Endothelial cell of umbilical vein (primary cell): ENCODE data around the gene AOC1. TPM values are rescaled to one million over a fixed set of nuclear protein-coding genes. Genes with fewer than 3 reads are reported as not detected.

ENCODE experiments used
- BruUV-seq: library from RNA; stranded (reverse); fragments of 400-500 nt; replicated peaks from 2 replicates; lab custom pipeline; 2021; lab: Mats Ljungman, UMichigan
- CTCF ChIA-PET: fragments of 300-600, 350-600 bp; sonication (Branson Sonifier 250); formaldehyde crosslinking; loops from one replicate; lab custom pipeline; 2021; ENCODE audit warnings: antibody characterized with exemption, inconsistent platforms; lab: Charles Lee
- POLR2A ChIA-PET: fragments of 300-600, 350-600 bp; sonication (Branson Sonifier 250); formaldehyde crosslinking; loops from one replicate; lab custom pipeline; 2021; ENCODE audit warnings: antibody characterized with exemption, inconsistent platforms; lab: Charles Lee
- DNase-seq: peaks from one replicate; pipeline ENCODE4 v3.0.0-alpha.2; 2011; ENCODE audit warnings: low read depth, low spot score
- FAIRE-seq: peaks from 2 replicates; lab custom pipeline; 2011; peaks lifted over from hg19 to GRCh38; lab: Jason Lieb, UNC
- H2AFZ ChIP-seq: 2 replicates; pipeline ENCODE4 v1.6.0; 2012; ENCODE audit warnings: low read depth, low read length, control low read depth, inconsistent platforms
- H3K27ac ChIP-seq: 2 replicates; pipeline ENCODE4 v1.5.1; 2011; ENCODE audit warnings: low read depth, mild to moderate bottlenecking, control low read depth, low read length, moderate library complexity; ENCODE audit not compliant: insufficient read depth
- H3K27me3 ChIP-seq, 2 experiments: 2 replicates each; pipeline versions ENCODE4 v1.6.0 to v1.6.1; 2011; ENCODE audit warnings: low read length in 2 of 2, mixed read lengths in 1 of 2; ENCODE audit not compliant: control insufficient read depth in 2 of 2, insufficient read depth in 2 of 2
- H3K36me3 ChIP-seq, 2 experiments: 2 replicates in 1 of 2; 3 replicates in 1 of 2; pipeline ENCODE4 v1.5.1; 2011; ENCODE audit warnings: low read length in 2 of 2, mild to moderate bottlenecking in 1 of 2, moderate library complexity in 1 of 2; ENCODE audit not compliant: control insufficient read depth in 2 of 2, insufficient read depth in 2 of 2; ENCODE audit errors: extremely low read depth in 1 of 2
- H3K4me1 ChIP-seq: 3 replicates; pipeline ENCODE4 v1.5.1; 2011; ENCODE audit warnings: mild to moderate bottlenecking, low read length; ENCODE audit not compliant: control insufficient read depth, insufficient read depth; ENCODE audit errors: extremely low read depth
- H3K4me2 ChIP-seq: 2 replicates; pipeline ENCODE4 v1.6.1; 2011; ENCODE audit warnings: low read length, control low read depth, mixed read lengths; ENCODE audit not compliant: insufficient read depth
- H3K4me3 ChIP-seq, 3 experiments: fragments of 200-600 bp in 1 of 3; sonication (generic), shearing (Covaris generic) in 1 of 3; replicated peaks in 1 of 3; 2 replicates each; pipeline ENCODE4 v1.5.1; 2011 to 2016; ENCODE audit warnings: control low read depth in 3 of 3, low read length in 3 of 3, mild to moderate bottlenecking in 2 of 3, inconsistent platforms in 1 of 3, low read depth in 1 of 3, moderate library complexity in 1 of 3; ENCODE audit not compliant: insufficient read depth in 1 of 3
- H3K79me2 ChIP-seq: 2 replicates; pipeline ENCODE4 v1.6.0; 2012; ENCODE audit warnings: low read length, inconsistent platforms; ENCODE audit not compliant: control insufficient read depth, insufficient read depth
- H3K9ac ChIP-seq: replicated peaks from 2 replicates; pipeline ENCODE3; 2011; ENCODE audit warnings: low read length, control low read depth; ENCODE audit not compliant: insufficient read depth; ENCODE audit errors: extremely low read depth
- H3K9me1 ChIP-seq: replicated peaks from 3 replicates; pipeline ENCODE4 v1.6.0; 2011; ENCODE audit warnings: mild to moderate bottlenecking, low read length; ENCODE audit not compliant: control insufficient read depth, insufficient read depth; ENCODE audit errors: extremely low read depth
- H3K9me3 ChIP-seq: replicated peaks from 2 replicates; pipeline ENCODE4 v1.5.1; 2012; ENCODE audit warnings: low read length, inconsistent platforms; ENCODE audit not compliant: control insufficient read depth, insufficient read depth
- H4K20me1 ChIP-seq: replicated peaks from 2 replicates; pipeline ENCODE3; 2011; ENCODE audit warnings: mild to moderate bottlenecking, low read length; ENCODE audit not compliant: control insufficient read depth, insufficient read depth; ENCODE audit errors: extremely low read depth
- CTCF ChIP-seq, 2 donors: IDR thresholded peaks; 1 replicate in 1 of 2; 2 replicates in 1 of 2; pipeline ENCODE4 v1.5.1; 2011; ENCODE audit warnings: low read length in 2 of 2, mild to moderate bottlenecking in 2 of 2, moderate library complexity in 2 of 2, control low read depth in 1 of 2, inconsistent platforms in 1 of 2, low read depth in 1 of 2; ENCODE audit not compliant: insufficient read depth in 1 of 2; ENCODE audit errors: extremely low read depth in 1 of 2
- EZH2 ChIP-seq: IDR thresholded peaks from 2 replicates; pipeline ENCODE4 v1.6.1; 2012; ENCODE audit warnings: borderline replicate concordance, low read depth, mild to moderate bottlenecking, moderate library complexity, low read length, inconsistent platforms; ENCODE audit not compliant: severe bottlenecking
- FOS ChIP-seq: IDR thresholded peaks from 2 replicates; pipeline ENCODE4 v1.6.1; 2011; ENCODE audit warnings: mild to moderate bottlenecking, low read length, moderate library complexity, borderline replicate concordance; ENCODE audit not compliant: insufficient read depth
- GATA2 ChIP-seq: IDR thresholded peaks from 2 replicates; pipeline ENCODE4 v1.7.0; 2011; ENCODE audit warnings: low read depth, mild to moderate bottlenecking, moderate library complexity, mixed read lengths, low read length; ENCODE audit not compliant: insufficient read length, insufficient read depth
- JUN ChIP-seq: IDR thresholded peaks from 2 replicates; pipeline ENCODE4 v1.6.1; 2011; ENCODE audit warnings: borderline replicate concordance, low read depth; ENCODE audit not compliant: insufficient read length, insufficient read depth
- MAX ChIP-seq: IDR thresholded peaks from 2 replicates; pipeline ENCODE4 v1.6.1; 2011; ENCODE audit not compliant: insufficient read depth, insufficient read length
- MYC ChIP-seq: IDR thresholded peaks from one replicate; pipeline ENCODE4 v1.6.1; 2011; ENCODE audit warnings: mild to moderate bottlenecking, low read depth, low read length
- POLR2A ChIP-seq: IDR thresholded peaks from 2 replicates; pipeline ENCODE4 v1.6.1; 2012; ENCODE audit warnings: low read depth, mild to moderate bottlenecking, control low read depth, low read length
- POLR2AphosphoS5 ChIP-seq: IDR thresholded peaks from 2 replicates; pipeline ENCODE4 v1.6.1; 2012; ENCODE audit warnings: low read depth, mild to moderate bottlenecking, control low read depth, low read length, moderate library complexity; ENCODE audit not compliant: insufficient read depth
- dilution Hi-C: fragments of 300-500 bp; cut with MboI; formaldehyde crosslinking; loops from one replicate; pipeline ENCODE4 v1.15.0; 2019; ENCODE audit warnings: low sequenced_read_pairs; ENCODE audit not compliant: extremely low pct_ligation_motif_present
- intact Hi-C: fragments of 100-400 bp; cut with micrococcal nuclease; formaldehyde crosslinking; loops from one replicate; pipeline ENCODE4 v1.10.0; 2022
- polyA plus RNA-seq, 4 experiments: library from polyadenylated mRNA; depleted of rRNA in 3 of 4; stranded (reverse) in 3 of 4; unstranded in 1 of 4; fragments of >200 nt; gene quantifications; 2 replicates each; pipeline versions ENCODE4 v1.2.1 to v1.2.3, GENCODE V29; 2011 to 2012; ENCODE audit warnings: missing spikeins in 1 of 4
- total RNA-seq: library from RNA; stranded (reverse); gene quantifications from 2 replicates; pipeline ENCODE4 v1.2.3, GENCODE V29; 2021

AOC1 gene
- total and polyA plus RNA-seq, 2 donors (not counting 3 experiments of a cell fraction or from before 2014, with no cell fraction given) = not detected

- CTCF ChIA-PET = interaction anchor here (0.8 to 3.5 kb wide), 2 partner anchors 13 to 20 kb away, joined by 3 to 20 read pairs; no protein-coding TSS in a partner anchor
- no peaks in the 10 kb centered on the region for H3K36me3 ChIP-seq
- H3K4me1 ChIP-seq = no peaks in the 10 kb centered on the region
- DNase-seq (no peak), FAIRE-seq (no peak)
- no peaks in the 10 kb centered on the region for H3K9me1 ChIP-seq
- H2AFZ ChIP-seq = no peak overlapping the region
- no peaks in the 10 kb centered on the region for H3K9me3 ChIP-seq
- no peak overlapping the region for H3K4me3 ChIP-seq
- dilution Hi-C loops = no loop called here
- H4K20me1 ChIP-seq = no peaks in the 10 kb centered on the region
- H3K4me2 ChIP-seq = no peak overlapping the region
- H3K9ac ChIP-seq = no peak overlapping the region
- intact Hi-C loops = no loop called here
- POLR2A ChIA-PET = no interaction called here
- TF ChIP-seq MAX (no peak), JUN (no peak), EZH2 (no peak), GATA2 (no peak), CTCF (IDR thresholded peaks at IDR 0.05; ENCODE audit: extremely low read depth in 1 of 2, insufficient read depth in 1 of 2, low read depth in 1 of 2, low read length in 2 of 2) (no peak), POLR2A (no peak), FOS (no peak), POLR2AphosphoS5 (no peak), MYC (no peak)
- H3K79me2 ChIP-seq = no peaks in the 10 kb centered on the region
- H3K27ac ChIP-seq = no peak overlapping the region
- H3K27me3 ChIP-seq = peaks cover 2 to 10% of the 10 kb centered on the region in 2 experiments
- no TSS peak for BruUV-seq
These were observed 58.7 kb downstream of the AOC1 start for GRCh38 chr7:150910996-150911422.

Other genes with a start within 250 kb of the AOC1 start
- 85.0 and 87.8 TPM in 2 replicates for gene GIMAP6, start 220.1 kb upstream of the AOC1 start, total RNA-seq
- 58.7 and 65.6 TPM in 2 replicates for gene GIMAP6, start 220.1 kb upstream of the AOC1 start, polyA plus RNA-seq
- 26.2 and 27.9 TPM in 2 replicates for gene GIMAP2, start 166.8 kb upstream of the AOC1 start, total RNA-seq
- 18.0 and 21.3 TPM in 2 replicates for gene GIMAP2, start 166.8 kb upstream of the AOC1 start, polyA plus RNA-seq
- 11.8 and 11.9 TPM in 2 replicates for gene GIMAP1, start 135.9 kb upstream of the AOC1 start, total RNA-seq
- gene GIMAP1, start 135.9 kb upstream of the AOC1 start, polyA plus RNA-seq = 8.1 and 10.0 TPM in 2 replicates
- gene GIMAP5, start 115.1 kb upstream of the AOC1 start, total RNA-seq = 0.44 and 0.85 TPM in 2 replicates
- gene GIMAP5, start 115.1 kb upstream of the AOC1 start, polyA plus RNA-seq = 14.9 and 18.9 TPM in 2 replicates
- gene TMEM176B, start 52.2 kb upstream of the AOC1 start, total RNA-seq = not detected in 2 replicates
- 0.13 and 0.23 TPM in 2 replicates for gene TMEM176B, start 52.2 kb upstream of the AOC1 start, polyA plus RNA-seq
- not detected in 2 replicates for gene TMEM176A, start 51.7 kb upstream of the AOC1 start, total RNA-seq
- gene TMEM176A, start 51.7 kb upstream of the AOC1 start, polyA plus RNA-seq = not detected in 2 replicates
- gene KCNH2, start 125.8 kb downstream of the AOC1 start, total RNA-seq = 0.09 TPM in 1 of 2 replicates, not detected in the other
- 0.03 and 0.10 TPM in 2 replicates for gene KCNH2, start 125.8 kb downstream of the AOC1 start, polyA plus RNA-seq
- 51.4 and 82.8 TPM in 2 replicates for gene NOS3, start 138.5 kb downstream of the AOC1 start, total RNA-seq
- 95.1 and 120 TPM in 2 replicates for gene NOS3, start 138.5 kb downstream of the AOC1 start, polyA plus RNA-seq
- gene ATG9B, start 172.0 kb downstream of the AOC1 start, total RNA-seq = not detected in 2 replicates
- 0.02 and 0.04 TPM in 2 replicates for gene ATG9B, start 172.0 kb downstream of the AOC1 start, polyA plus RNA-seq
- 46.3 and 48.5 TPM in 2 replicates for gene ABCB8, start 175.9 kb downstream of the AOC1 start, total RNA-seq
- 38.0 and 43.2 TPM in 2 replicates for gene ABCB8, start 175.9 kb downstream of the AOC1 start, polyA plus RNA-seq
- 0.69 and 1.4 TPM in 2 replicates for gene ASIC3, start 196.0 kb downstream of the AOC1 start, total RNA-seq
- gene ASIC3, start 196.0 kb downstream of the AOC1 start, polyA plus RNA-seq = 0.70 and 1.1 TPM in 2 replicates
- 16.5 and 17.7 TPM in 2 replicates for gene CDK5, start 205.4 kb downstream of the AOC1 start, total RNA-seq
- gene CDK5, start 205.4 kb downstream of the AOC1 start, polyA plus RNA-seq = 38.2 and 38.3 TPM in 2 replicates
- gene SLC4A2, start 207.1 kb downstream of the AOC1 start, total RNA-seq = 172 and 187 TPM in 2 replicates
- 108 and 120 TPM in 2 replicates for gene SLC4A2, start 207.1 kb downstream of the AOC1 start, polyA plus RNA-seq
- gene FASTK, start 228.3 kb downstream of the AOC1 start, total RNA-seq = 71.6 and 73.3 TPM in 2 replicates
- 113 and 137 TPM in 2 replicates for gene FASTK, start 228.3 kb downstream of the AOC1 start, polyA plus RNA-seq
- gene TMUB1, start 231.0 kb downstream of the AOC1 start, total RNA-seq = 36.7 and 41.3 TPM in 2 replicates
- 45.3 and 66.0 TPM in 2 replicates for gene TMUB1, start 231.0 kb downstream of the AOC1 start, polyA plus RNA-seq
- 171 and 173 TPM in 2 replicates for gene AGAP3, start 234.0 kb downstream of the AOC1 start, total RNA-seq
- 174 and 240 TPM in 2 replicates for gene AGAP3, start 234.0 kb downstream of the AOC1 start, polyA plus RNA-seq